ENCODE results near the gene EYS. TPM values are rescaled to one million over a fixed set of nuclear protein-coding genes. Genes with fewer than 3 reads are reported as not detected.

The EYS gene
- total RNA-seq, 4 donors from 2014 or later, result under 0.01 TPM; not detected in 3

GRCh38 chr6:64084185-64084663 is 1622.8 kb downstream of the EYS start:
- no peaks in the 10 kb centered on the region for H3K36me3 ChIP-seq
- 77% methylated on average over 1 of the region's 1 CpG for WGBS
- no peaks in the 10 kb centered on the region for H3K9me3 ChIP-seq
- DNase-seq (ENCODE audit: extremely low spot score), result no peak
- intact Hi-C loops (cut with DNase I), result no loop called here
- no peaks in the 10 kb centered on the region for H3K4me1 ChIP-seq
- no peak overlapping the region for H3K27ac ChIP-seq (replicated peaks in 1 of 4)
- TF ChIP-seq EP300 (IDR thresholded peaks at IDR 0.05), result no peak
- no peak for TF ChIP-seq CTCF (IDR thresholded peaks at IDR 0.05)
- no peak for TF ChIP-seq POLR2A (IDR thresholded peaks at IDR 0.05; ENCODE audit: low read depth)
- no peak for TF ChIP-seq POLR2AphosphoS5 (IDR thresholded peaks at IDR 0.05)
- H3K4me3 ChIP-seq, result no peak overlapping the region
- H3K27me3 ChIP-seq, result no peaks in the 10 kb centered on the region

- intact Hi-C loops (cut with DNase I), result no loop called here
- 87% methylated on average over 2 of the region's 2 CpGs for WGBS
- TF ChIP-seq CTCF (IDR thresholded peaks at IDR 0.05), result no peak
- TF ChIP-seq POLR2A (IDR thresholded peaks at IDR 0.05; ENCODE audit: low read depth), result no peak
- no peak for TF ChIP-seq EP300 (IDR thresholded peaks at IDR 0.05)
- TF ChIP-seq POLR2AphosphoS5 (IDR thresholded peaks at IDR 0.05), result no peak
- H3K9me3 ChIP-seq, result no peaks in the 10 kb centered on the region
- no peak overlapping the region for H3K4me3 ChIP-seq
- no peaks in the 10 kb centered on the region for H3K27me3 ChIP-seq
- H3K36me3 ChIP-seq, result no peaks in the 10 kb centered on the region
- H3K4me1 ChIP-seq, result no peaks in the 10 kb centered on the region
- DNase-seq (ENCODE audit: extremely low spot score), result no peak
- no peak overlapping the region for H3K27ac ChIP-seq (replicated peaks in 1 of 4)
These were observed 1623.8 kb downstream of the EYS start for GRCh38 chr6:64083261-64083660.

- DNase-seq (ENCODE audit: extremely low spot score), result no peak
- 24% methylated on average over 2 of the region's 2 CpGs for WGBS
- H3K36me3 ChIP-seq, result no peaks in the 10 kb centered on the region
- H3K27me3 ChIP-seq, result no peaks in the 10 kb centered on the region
- H3K4me3 ChIP-seq, result no peak overlapping the region
- H3K4me1 ChIP-seq, result no peaks in the 10 kb centered on the region
- H3K9me3 ChIP-seq, result no peaks in the 10 kb centered on the region
- intact Hi-C loops (cut with DNase I), result no loop called here
- H3K27ac ChIP-seq (replicated peaks in 1 of 4), result no peak overlapping the region
- no peak for TF ChIP-seq EP300 (IDR thresholded peaks at IDR 0.05)
- TF ChIP-seq CTCF (IDR thresholded peaks at IDR 0.05), result no peak
These were observed 1625.6 kb downstream of the EYS start for GRCh38 chr6:64081453-64081852.

- intact Hi-C loops (cut with DNase I), result no loop called here
- H3K27ac ChIP-seq (replicated peaks in 1 of 4), result no peak overlapping the region
- no peaks in the 10 kb centered on the region for H3K9me3 ChIP-seq
- TF ChIP-seq EP300 (IDR thresholded peaks at IDR 0.05), result no peak
- TF ChIP-seq POLR2A (IDR thresholded peaks at IDR 0.05; ENCODE audit: low read depth), result no peak
- TF ChIP-seq CTCF (IDR thresholded peaks at IDR 0.05), result no peak
- TF ChIP-seq POLR2AphosphoS5 (IDR thresholded peaks at IDR 0.05), result no peak
- no peaks in the 10 kb centered on the region for H3K4me1 ChIP-seq
- DNase-seq (ENCODE audit: extremely low spot score), result no peak
- H3K4me3 ChIP-seq, result no peak overlapping the region
- 32% methylated on average over 1 of the region's 1 CpG for WGBS
- no peaks in the 10 kb centered on the region for H3K36me3 ChIP-seq
- H3K27me3 ChIP-seq, result no peaks in the 10 kb centered on the region
These were observed 1632.0 kb downstream of the EYS start for GRCh38 chr6:64074981-64075380.

GRCh38 chr6:64072686-64073085 is 1634.3 kb downstream of the EYS start:
- no peak for TF ChIP-seq EP300 (IDR thresholded peaks at IDR 0.05)
- TF ChIP-seq POLR2AphosphoS5 (IDR thresholded peaks at IDR 0.05), result no peak
- TF ChIP-seq POLR2A (IDR thresholded peaks at IDR 0.05; ENCODE audit: low read depth), result no peak
- TF ChIP-seq CTCF (IDR thresholded peaks at IDR 0.05), result no peak
- WGBS, result 67% methylated on average over 1 of the region's 1 CpG
- no peak for DNase-seq (ENCODE audit: extremely low spot score)
- H3K27me3 ChIP-seq, result no peaks in the 10 kb centered on the region
- H3K4me3 ChIP-seq, result no peak overlapping the region
- intact Hi-C loops (cut with DNase I), result no loop called here
- no peaks in the 10 kb centered on the region for H3K4me1 ChIP-seq
- H3K36me3 ChIP-seq, result no peaks in the 10 kb centered on the region
- H3K9me3 ChIP-seq, result no peaks in the 10 kb centered on the region
- no peak overlapping the region for H3K27ac ChIP-seq (replicated peaks in 1 of 4)
